GM10266 (cell line): ENCODE data around the gene ADAM12.

Source experiments
- DNase-seq: peaks from one replicate; pipeline ENCODE4 v3.0.0; 2012; ENCODE audit errors: extremely low spot score
- CTCF ChIP-seq: IDR thresholded peaks from 2 replicates; pipeline ENCODE4 v1.5.1; 2012; ENCODE audit warnings: mild to moderate bottlenecking, low read depth; ENCODE audit not compliant: control insufficient read depth, insufficient read depth; ENCODE audit errors: missing control alignments

The ADAM12 gene

GRCh38 chr10:125984865-125985495, 403.3 kb downstream of the ADAM12 start:
- DNase-seq = no peak
- TF ChIP-seq CTCF = no peak

- no peak for DNase-seq
Observed at GRCh38 chr10:125984346-125984745, 403.9 kb downstream of the ADAM12 start.

GRCh38 chr10:125983656-125984055, 404.6 kb downstream of the ADAM12 start:
- TF ChIP-seq CTCF = no peak
- no peak for DNase-seq

More at GRCh38 chr10:125984346-125984745, 403.9 kb downstream of the ADAM12 start:
- TF ChIP-seq CTCF = no peak

- DNase-seq = no peak
- TF ChIP-seq CTCF = no peak
Observed at GRCh38 chr10:125983161-125983560, 405.1 kb downstream of the ADAM12 start.

GRCh38 chr10:125982260-125982948, 405.9 kb downstream of the ADAM12 start:
- TF ChIP-seq CTCF = peak; percentile 62

GRCh38 chr10:125980521-125981035, 407.7 kb downstream of the ADAM12 start:
- no peak for TF ChIP-seq CTCF
- no peak for DNase-seq

More at GRCh38 chr10:125982260-125982948, 405.9 kb downstream of the ADAM12 start:
- peak; percentile 59 for DNase-seq

- TF ChIP-seq CTCF = no peak
- DNase-seq = no peak
Observed at GRCh38 chr10:125979976-125980375, 408.3 kb downstream of the ADAM12 start.
